Measurements from ENCODE around the gene ANKRD35. TPM values are rescaled to one million over a fixed set of nuclear protein-coding genes. Genes with fewer than 3 reads are reported as not detected.

ANKRD35 gene
- total RNA-seq, 2 donors from 2014 or later = 0.53 to 0.59 TPM

GRCh38 chr1:145886390-145886789 lies 724 bp upstream of the ANKRD35 start:
- no peak for DNase-seq
- Histone ChIP-seq H3K27me3 (peaks cover 4% of the 10 kb centered on the region), H3K9ac (ENCODE audit: low read depth in 2 of 2, low read length in 2 of 2) (no peak overlapping the region), H3K9me3 (no peaks in the 10 kb centered on the region), H3K27ac (no peak overlapping the region), H3K36me3 (no peaks in the 10 kb centered on the region), H3K4me3 (peak overlapping the region; percentile 74), H3K4me1 (peaks cover 4% of the 10 kb centered on the region)
- intact Hi-C loops (cut with DNase I) = no loop called here
- no peak for TF ChIP-seq CTCF (IDR thresholded peaks at IDR 0.05)

DNA sequence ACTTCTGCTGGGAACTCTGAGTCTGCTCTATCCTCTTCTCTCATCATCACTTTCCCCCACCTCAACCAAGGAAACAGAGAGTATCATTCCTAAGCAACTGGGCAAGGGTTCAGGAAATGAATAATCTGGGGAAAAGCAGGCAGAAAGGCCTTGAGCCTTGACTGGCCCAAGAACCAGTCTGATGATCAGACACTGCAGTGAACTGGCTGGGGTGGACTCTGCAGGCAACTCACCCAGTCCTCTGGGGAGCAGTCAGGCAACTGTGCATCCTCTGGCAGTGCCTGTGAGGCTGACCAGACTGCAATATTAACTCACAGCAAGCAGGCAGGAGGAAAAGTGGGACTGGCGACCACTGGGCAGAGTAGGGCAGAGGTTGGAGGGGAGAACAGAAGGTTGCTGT lies 991 bp downstream of the ANKRD35 start:
- H3K27ac ChIP-seq = no peak overlapping the region
- intact Hi-C loops (cut with DNase I) = no loop called here
- DNase-seq = no peak
- no peaks in the 10 kb centered on the region for H3K4me1 ChIP-seq
- H3K4me3 ChIP-seq = no peak overlapping the region
- H3K9ac ChIP-seq (ENCODE audit: low read depth in 2 of 2, low read length in 2 of 2) = no peak overlapping the region
- no peaks in the 10 kb centered on the region for H3K9me3 ChIP-seq
- no peaks in the 10 kb centered on the region for H3K36me3 ChIP-seq
- TF ChIP-seq CTCF (IDR thresholded peaks at IDR 0.05) = no peak
- H3K27me3 ChIP-seq = peaks cover 4% of the 10 kb centered on the region

DNA sequence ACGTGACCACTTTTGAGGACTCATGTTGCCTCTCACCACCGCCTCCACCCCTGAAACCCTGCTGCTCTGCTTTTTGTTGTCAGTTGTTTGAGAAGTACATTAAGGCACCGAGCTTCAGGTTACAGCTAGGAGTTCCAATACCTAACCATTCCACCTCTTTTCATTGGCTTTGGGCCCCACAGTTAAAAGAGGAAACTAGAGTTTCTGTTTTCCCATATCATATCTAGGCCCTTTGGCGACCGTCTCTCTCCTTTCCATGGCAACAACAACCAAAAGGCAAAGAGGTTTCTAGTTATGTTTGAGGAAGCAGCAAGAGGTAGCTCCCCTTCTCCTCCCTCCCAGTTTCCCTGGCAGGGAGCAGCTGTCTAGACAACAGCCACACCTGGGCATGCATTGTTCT lies 5.9 kb downstream of the ANKRD35 start:
- no peak for TF ChIP-seq CTCF (IDR thresholded peaks at IDR 0.05)
- DNase-seq = no peak

DNA sequence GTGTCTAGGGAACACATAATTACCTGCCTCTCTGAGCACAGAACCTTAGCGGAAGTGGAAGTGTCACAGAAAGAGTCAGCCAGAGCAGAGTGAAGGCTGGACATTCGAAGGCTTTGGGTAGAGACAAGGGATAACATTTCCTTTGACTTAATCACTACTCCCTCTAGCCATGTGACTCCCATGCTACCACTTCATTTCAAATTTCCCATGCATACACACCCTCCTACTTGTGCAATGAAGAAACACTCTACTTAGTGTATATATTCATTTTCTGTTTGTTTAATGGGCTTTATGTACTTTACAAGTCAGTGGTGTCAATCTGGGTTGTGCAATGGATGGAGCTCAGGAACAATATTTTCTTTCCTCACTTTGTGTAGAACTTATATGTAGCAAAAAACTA lies 6.9 kb downstream of the ANKRD35 start:
- Histone ChIP-seq H3K4me1 (no peaks in the 10 kb centered on the region), H3K9ac (ENCODE audit: low read depth in 2 of 2, low read length in 2 of 2) (no peak overlapping the region), H3K27ac (no peak overlapping the region), H3K9me3 (no peaks in the 10 kb centered on the region), H3K36me3 (no peaks in the 10 kb centered on the region), H3K4me3 (no peak overlapping the region), H3K27me3 (peaks cover under 1% of the 10 kb centered on the region)
- no peak for TF ChIP-seq CTCF (IDR thresholded peaks at IDR 0.05)
- intact Hi-C loops (cut with DNase I) = no loop called here
- no peak for DNase-seq

More for the DNA sequence above, 5.9 kb downstream of the ANKRD35 start:
- Histone ChIP-seq H3K36me3 (no peaks in the 10 kb centered on the region), H3K9ac (ENCODE audit: low read depth in 2 of 2, low read length in 2 of 2) (no peak overlapping the region), H3K9me3 (no peaks in the 10 kb centered on the region), H3K4me1 (no peaks in the 10 kb centered on the region), H3K27me3 (peaks cover 4% of the 10 kb centered on the region), H3K4me3 (no peak overlapping the region), H3K27ac (no peak overlapping the region)
- intact Hi-C loops (cut with DNase I) = no loop called here

GRCh38 chr1:145877923-145878486 lies 7.7 kb downstream of the ANKRD35 start:
- no peak overlapping the region for H3K27ac ChIP-seq

More at GRCh38 chr1:145877923-145878486, 7.7 kb downstream of the ANKRD35 start:
- intact Hi-C loops (cut with DNase I) = no loop called here
- no peak for DNase-seq
- no peaks in the 10 kb centered on the region for H3K9me3 ChIP-seq
- TF ChIP-seq CTCF (IDR thresholded peaks at IDR 0.05) = no peak
- H3K27me3 ChIP-seq = no peaks in the 10 kb centered on the region
- no peak overlapping the region for H3K9ac ChIP-seq (ENCODE audit: low read depth in 2 of 2, low read length in 2 of 2)
- no peaks in the 10 kb centered on the region for H3K36me3 ChIP-seq
- no peak overlapping the region for H3K4me3 ChIP-seq
- H3K4me1 ChIP-seq = no peaks in the 10 kb centered on the region
